Cardiac muscle cell (in vitro differentiated cells and primary cell): ENCODE data around the gene MYEF2. TPM values are rescaled to one million over a fixed set of nuclear protein-coding genes. Genes with fewer than 3 reads are reported as not detected.

Experiments used
- DNase-seq, 2 donors: peaks; one replicate each; pipeline versions ENCODE4 v3.0.0 to v3.0.0-alpha.2; 2010 to 2017; ENCODE audit warnings: low read depth in 1 of 2, low spot score in 1 of 2
- H3K27ac ChIP-seq: fragments of 200-600 bp; sonication (generic); 2 replicates; pipeline ENCODE4 v1.5.1; 2016
- H3K27me3 ChIP-seq: fragments of 200-600 bp; sonication (generic); 2 replicates; pipeline ENCODE4 v1.6.0; 2016; ENCODE audit warnings: control low read depth
- H3K36me3 ChIP-seq: fragments of 200-600 bp; sonication (generic); 2 replicates; pipeline ENCODE4 v1.5.1; 2016; ENCODE audit warnings: control low read depth
- H3K4me1 ChIP-seq: fragments of 200-600 bp; sonication (generic); 2 replicates; pipeline ENCODE4 v1.8.1; 2017; ENCODE audit warnings: low read depth, mild to moderate bottlenecking, mixed run types
- H3K4me3 ChIP-seq: fragments of 200-600 bp; sonication (generic); 2 replicates; pipeline ENCODE4 v1.5.1; 2016; ENCODE audit warnings: mild to moderate bottlenecking
- H3K9me3 ChIP-seq: fragments of 200-600 bp; sonication (generic); 2 replicates; pipeline ENCODE4 v1.5.1; 2017; ENCODE audit warnings: low read depth, mild to moderate bottlenecking, control low read depth
- CTCF ChIP-seq: IDR thresholded peaks from 2 replicates; pipeline ENCODE4 v1.5.1; 2012; ENCODE audit warnings: low read depth, mild to moderate bottlenecking, low read length
- polyA plus RNA-seq: library from polyadenylated mRNA; unstranded; fragments of >200 nt; fragmentation: Nextera tagmentation; extraction: Ambion mirVana; gene quantifications from 2 replicates; pipeline ENCODE4 v1.2.1, GENCODE V29; 2016
- total RNA-seq: library from RNA; depleted of rRNA; stranded (reverse); fragments of >200 nt; gene quantifications from 2 replicates; pipeline ENCODE4 v1.2.3, GENCODE V29; 2016

The MYEF2 gene
- total and polyA plus RNA-seq, 2 experiments from 2014 or later = 35.5 to 143 TPM

- Histone ChIP-seq H3K9me3 (no peaks in the 10 kb centered on the region), H3K36me3 (peaks cover 29% of the 10 kb centered on the region), H3K27me3 (no peaks in the 10 kb centered on the region), H3K4me1 (no peaks in the 10 kb centered on the region), H3K27ac (no peak overlapping the region), H3K4me3 (no peak overlapping the region)
- no peak for DNase-seq
- TF ChIP-seq CTCF = no peak
Measured at GRCh38 chr15:48145923-48146322, 32.2 kb downstream of the MYEF2 start.

- DNase-seq = peak in 1 of 2 donors; percentile 8
- no peak overlapping the region for H3K27ac ChIP-seq
- H3K9me3 ChIP-seq = no peaks in the 10 kb centered on the region
- no peak for TF ChIP-seq CTCF
- no peaks in the 10 kb centered on the region for H3K27me3 ChIP-seq
- H3K4me3 ChIP-seq = no peak overlapping the region
- H3K36me3 ChIP-seq = peaks cover 23% of the 10 kb centered on the region
- H3K4me1 ChIP-seq = no peaks in the 10 kb centered on the region
Measured at GRCh38 chr15:48144889-48145288, 33.2 kb downstream of the MYEF2 start.

GRCh38 chr15:48143856-48144255 is 34.2 kb downstream of the MYEF2 start:
- Histone ChIP-seq H3K4me1 (no peaks in the 10 kb centered on the region), H3K36me3 (peaks cover 23% of the 10 kb centered on the region), H3K27ac (no peak overlapping the region), H3K9me3 (no peaks in the 10 kb centered on the region), H3K27me3 (no peaks in the 10 kb centered on the region), H3K4me3 (no peak overlapping the region)
- no peak for TF ChIP-seq CTCF
- DNase-seq = no peak

GRCh38 chr15:48132874-48133273 is 45.2 kb downstream of the MYEF2 start:
- Histone ChIP-seq H3K4me1 (no peaks in the 10 kb centered on the region), H3K36me3 (no peaks in the 10 kb centered on the region), H3K27ac (no peak overlapping the region), H3K9me3 (no peaks in the 10 kb centered on the region), H3K4me3 (no peak overlapping the region), H3K27me3 (no peaks in the 10 kb centered on the region)
- DNase-seq = no peak
- TF ChIP-seq CTCF = no peak

GRCh38 chr15:48131324-48131723 is 46.8 kb downstream of the MYEF2 start:
- H3K27me3 ChIP-seq = no peaks in the 10 kb centered on the region
- H3K9me3 ChIP-seq = no peaks in the 10 kb centered on the region
- DNase-seq = no peak
- no peak overlapping the region for H3K4me3 ChIP-seq
- TF ChIP-seq CTCF = no peak
- no peaks in the 10 kb centered on the region for H3K36me3 ChIP-seq
- H3K4me1 ChIP-seq = no peaks in the 10 kb centered on the region
- H3K27ac ChIP-seq = no peak overlapping the region
